ENCODE measurements around the gene ARID1B. TPM values are rescaled to one million over a fixed set of nuclear protein-coding genes. Genes with fewer than 3 reads are reported as not detected.
A peak's percentile ranks its signal among the peaks of the same experiment; 100 is the strongest.

The ARID1B gene
- total and polyA plus RNA-seq, 10 donors, result 17.7 to 223 (median 141) TPM

DNA sequence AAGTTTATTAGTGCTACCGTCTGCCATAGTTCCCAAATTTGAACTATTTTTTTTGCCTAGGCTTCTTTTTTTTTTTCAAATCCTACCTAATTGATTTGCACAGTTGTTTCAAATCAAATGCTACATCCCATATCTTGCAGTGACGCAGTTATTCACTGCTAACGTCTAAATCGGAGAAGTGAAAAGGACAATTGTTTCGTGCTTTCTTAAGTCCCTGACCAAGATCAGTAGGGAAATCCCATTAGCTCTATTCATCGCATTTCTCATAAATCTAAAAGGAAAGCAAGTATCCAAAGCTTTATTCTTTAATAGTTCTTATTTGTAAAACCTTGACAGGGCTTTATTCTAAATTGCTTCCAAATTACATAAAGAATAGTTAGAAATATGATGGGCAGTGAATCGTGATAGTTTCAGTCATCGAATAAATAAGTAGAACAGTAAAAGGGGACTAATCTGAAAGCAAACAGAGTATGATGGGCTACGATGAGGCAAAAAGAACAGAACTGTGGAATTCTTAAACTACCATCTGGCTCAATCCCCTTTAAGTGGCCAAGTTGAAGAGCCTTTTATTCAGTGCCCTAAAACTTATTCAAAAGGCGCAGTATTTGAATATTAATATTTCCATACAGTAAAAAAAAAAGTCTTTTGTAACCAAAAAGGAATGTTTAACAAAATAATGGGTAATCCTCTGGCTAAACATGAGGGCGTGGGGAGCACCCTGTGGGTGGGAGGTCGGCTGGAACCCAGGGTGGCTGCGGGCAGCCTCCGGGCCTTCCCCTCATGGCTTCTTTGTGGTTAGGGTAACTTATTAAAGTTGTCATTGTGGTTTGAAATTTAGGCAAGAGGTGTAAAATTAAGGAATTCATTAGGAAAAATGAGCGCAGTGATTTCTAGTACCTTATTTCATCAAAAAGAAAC is 3.0 kb upstream of the ARID1B start:
- 67 to 72% (median 71%) methylated on average over 15 of the region's 15 CpGs for WGBS, 5 donors
- no peak overlapping the region for H3K4me3 ChIP-seq
- TF ChIP-seq, protein P1, sequence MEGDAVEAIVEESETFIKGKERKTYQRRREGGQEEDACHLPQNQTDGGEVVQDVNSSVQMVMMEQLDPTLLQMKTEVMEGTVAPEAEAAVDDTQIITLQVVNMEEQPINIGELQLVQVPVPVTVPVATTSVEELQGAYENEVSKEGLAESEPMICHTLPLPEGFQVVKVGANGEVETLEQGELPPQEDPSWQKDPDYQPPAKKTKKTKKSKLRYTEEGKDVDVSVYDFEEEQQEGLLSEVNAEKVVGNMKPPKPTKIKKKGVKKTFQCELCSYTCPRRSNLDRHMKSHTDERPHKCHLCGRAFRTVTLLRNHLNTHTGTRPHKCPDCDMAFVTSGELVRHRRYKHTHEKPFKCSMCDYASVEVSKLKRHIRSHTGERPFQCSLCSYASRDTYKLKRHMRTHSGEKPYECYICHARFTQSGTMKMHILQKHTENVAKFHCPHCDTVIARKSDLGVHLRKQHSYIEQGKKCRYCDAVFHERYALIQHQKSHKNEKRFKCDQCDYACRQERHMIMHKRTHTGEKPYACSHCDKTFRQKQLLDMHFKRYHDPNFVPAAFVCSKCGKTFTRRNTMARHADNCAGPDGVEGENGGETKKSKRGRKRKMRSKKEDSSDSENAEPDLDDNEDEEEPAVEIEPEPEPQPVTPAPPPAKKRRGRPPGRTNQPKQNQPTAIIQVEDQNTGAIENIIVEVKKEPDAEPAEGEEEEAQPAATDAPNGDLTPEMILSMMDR (IDR thresholded peaks at IDR 0.05 in 8 of 11, conservative IDR thresholded peaks at IDR 0.05 in 3 of 11), result no peak
- no peak for TF ChIP-seq POLR2AphosphoS5 (IDR thresholded peaks at IDR 0.05)
- no peak for TF ChIP-seq POLR2A (IDR thresholded peaks at IDR 0.05)
- no peaks in the 10 kb centered on the region for H3K36me3 ChIP-seq
- intact Hi-C loops (cut with DNase I; ENCODE audit: low total_unique reads), result no loop called here
- no peaks in the 10 kb centered on the region for H3K9me3 ChIP-seq
- peaks cover 0 to 31% (median 19%) of the 10 kb centered on the region in 6 donors for H3K4me1 ChIP-seq
- no peaks in the 10 kb centered on the region for H3K27me3 ChIP-seq (replicated peaks in 1 of 7)
- H3K27ac ChIP-seq, result peak overlapping the region in 1 of 8 donors; percentile 97
- no peak for DNase-seq

DNA sequence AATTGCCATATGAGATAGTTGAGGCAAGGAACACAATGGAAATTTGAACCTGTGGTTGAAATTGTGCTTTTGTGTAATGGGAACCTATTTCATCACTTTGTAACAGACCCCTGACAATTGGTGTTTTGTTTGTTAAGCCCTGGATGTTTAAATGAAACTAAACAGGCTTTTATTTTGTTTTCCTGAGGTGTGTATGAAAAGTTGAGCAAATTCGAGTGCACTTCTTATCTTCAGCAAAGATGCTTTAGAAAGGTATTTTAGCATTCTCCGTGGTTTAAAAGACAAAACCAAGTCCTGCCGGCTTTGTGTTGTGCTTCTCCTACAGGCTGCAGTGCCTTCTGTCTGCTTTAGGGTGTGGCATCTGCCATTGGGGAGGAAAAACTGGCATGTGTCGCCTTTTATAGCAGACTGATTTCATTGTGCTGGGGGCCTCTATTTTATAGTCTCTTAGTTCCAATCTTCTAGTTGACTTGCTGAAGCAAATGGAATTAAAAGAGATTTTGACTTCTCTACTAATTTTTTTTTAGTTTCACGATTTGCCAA is 2.2 kb upstream of the ARID1B start:
- 57 to 66% (median 64%) methylated on average over 5 of the region's 5 CpGs for WGBS, 5 donors
- no peak for DNase-seq
- Histone ChIP-seq H3K27ac (peak overlapping the region in 1 of 8 donors; percentile 97), H3K4me1 (peaks cover 0 to 34% (median 20%) of the 10 kb centered on the region in 6 donors), H3K36me3 (no peaks in the 10 kb centered on the region), H3K9me3 (no peaks in the 10 kb centered on the region), H3K4me3 (no peak overlapping the region), H3K27me3 (replicated peaks in 1 of 7) (no peaks in the 10 kb centered on the region)
- TF ChIP-seq, protein P1 (IDR thresholded peaks at IDR 0.05 in 8 of 11, conservative IDR thresholded peaks at IDR 0.05 in 3 of 11), result no peak
- TF ChIP-seq POLR2AphosphoS5 (IDR thresholded peaks at IDR 0.05), result no peak
- TF ChIP-seq POLR2A (IDR thresholded peaks at IDR 0.05), result no peak
- intact Hi-C loops (cut with DNase I; ENCODE audit: low total_unique reads), result loop anchor here (5.0 kb wide), 1 partner anchor 88 kb away; no protein-coding TSS in a partner anchor

DNA sequence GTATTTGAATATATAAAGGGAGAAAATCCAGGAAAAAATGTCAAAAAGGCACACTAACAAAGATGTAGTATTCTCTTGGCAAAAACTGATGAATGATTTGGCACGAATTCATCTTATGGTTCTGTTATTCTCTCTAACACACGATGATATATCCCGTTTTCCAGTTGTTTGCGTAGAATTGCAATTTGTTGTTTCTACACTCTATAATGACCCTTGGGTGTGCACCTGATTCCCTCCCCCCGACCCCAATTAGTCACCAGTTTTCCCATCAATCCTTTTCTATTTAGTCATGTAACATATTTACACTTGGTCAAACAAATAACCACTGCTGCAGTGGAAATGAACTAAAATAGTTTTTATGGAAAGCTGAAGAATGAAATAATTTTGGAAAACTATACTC is 1.5 kb upstream of the ARID1B start:
- intact Hi-C loops (cut with DNase I; ENCODE audit: low total_unique reads), result loop anchor here (5.0 kb wide), 1 partner anchor 88 kb away; no protein-coding TSS in a partner anchor
- no peak for DNase-seq

More for the DNA sequence above, 1.5 kb upstream of the ARID1B start:
- no peak overlapping the region for H3K4me3 ChIP-seq
- H3K4me1 ChIP-seq, result peaks cover 2 to 42% (median 27%) of the 10 kb centered on the region in 6 donors
- 75 to 89% (median 83%) methylated on average over 5 of the region's 5 CpGs for WGBS, 5 donors
- H3K9me3 ChIP-seq, result no peaks in the 10 kb centered on the region
- peak overlapping the region in 7 of 8 donors; percentile 97 to 98 (median 98) for H3K27ac ChIP-seq
- TF ChIP-seq, protein P1 (IDR thresholded peaks at IDR 0.05 in 8 of 11, conservative IDR thresholded peaks at IDR 0.05 in 3 of 11), result no peak
- no peak for TF ChIP-seq POLR2AphosphoS5 (IDR thresholded peaks at IDR 0.05)
- H3K36me3 ChIP-seq, result no peaks in the 10 kb centered on the region
- H3K27me3 ChIP-seq (replicated peaks in 1 of 7), result no peaks in the 10 kb centered on the region
